LoVo (cell line): ENCODE data around the gene SLC5A9.
"Not testable (repeated sequence)": the region's sequence is repeated elsewhere in the genome, so short reads cannot be mapped to it uniquely, and the experiment has no call there.

Experiments used
- DNase-seq: peaks from one replicate; pipeline ENCODE4 v3.0.0-alpha.2; 2016; ENCODE audit warnings: low spot score

SLC5A9 gene

DNA sequence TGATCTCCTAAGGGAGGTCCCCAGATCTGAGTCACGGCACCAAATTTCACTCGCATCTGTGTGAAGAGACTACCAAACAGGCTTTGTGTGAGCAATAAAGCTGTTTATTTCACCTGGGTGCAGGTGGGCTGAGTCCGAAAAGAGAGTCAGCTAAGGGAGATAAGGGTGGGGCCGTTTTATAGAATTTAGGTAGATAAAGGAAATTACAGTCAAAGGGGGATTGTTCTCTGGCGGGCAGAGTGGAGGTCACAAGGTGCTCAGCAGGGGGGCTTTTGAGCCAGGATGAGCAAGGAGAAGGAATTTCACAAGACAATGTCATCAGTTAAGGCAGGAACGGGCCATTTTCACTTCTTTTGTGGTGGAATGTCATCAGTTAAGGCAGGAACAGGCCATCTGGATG lies 8.2 kb upstream of the SLC5A9 start:
- not testable (repeated sequence) for DNase-seq

DNA sequence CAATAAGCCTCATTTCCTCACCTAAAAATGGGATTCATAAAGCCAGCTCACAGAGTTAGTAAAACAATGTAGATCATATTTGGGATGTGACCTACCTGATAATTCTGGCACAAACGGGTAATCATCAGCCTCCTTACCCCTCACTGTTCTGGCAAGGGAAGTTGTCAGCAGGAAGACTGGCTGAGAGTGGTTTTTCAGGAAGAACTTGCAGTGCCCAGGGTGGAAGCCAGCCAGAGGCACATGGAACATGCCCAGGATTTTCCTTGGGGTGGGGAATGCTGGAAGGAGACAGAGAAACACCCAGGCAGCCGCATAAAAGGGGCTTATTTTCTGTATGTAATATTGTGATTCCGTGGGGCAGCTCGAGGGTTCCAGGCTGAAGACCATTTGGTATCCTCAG lies 7.7 kb upstream of the SLC5A9 start:
- no peak for DNase-seq

DNA sequence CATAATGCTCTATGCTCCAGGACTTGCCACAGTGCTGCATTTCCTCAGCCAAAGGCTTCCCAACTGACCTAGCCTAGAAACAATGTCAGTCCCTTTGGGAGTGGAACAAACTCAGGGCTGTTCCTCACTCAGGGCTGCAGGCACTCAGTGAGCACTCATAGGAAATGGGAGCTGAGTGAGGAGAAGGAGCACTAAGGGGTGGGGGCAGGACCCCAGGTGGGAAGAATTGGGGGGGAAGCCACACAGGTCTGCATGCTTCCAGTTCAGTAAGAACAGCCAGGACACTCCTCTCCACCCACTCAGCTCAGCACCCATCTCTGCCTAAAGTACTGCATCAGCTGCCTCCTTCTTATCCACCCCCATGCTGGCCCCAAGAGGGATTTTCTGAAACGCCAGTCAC lies 7.3 kb upstream of the SLC5A9 start:
- no peak for DNase-seq

DNA sequence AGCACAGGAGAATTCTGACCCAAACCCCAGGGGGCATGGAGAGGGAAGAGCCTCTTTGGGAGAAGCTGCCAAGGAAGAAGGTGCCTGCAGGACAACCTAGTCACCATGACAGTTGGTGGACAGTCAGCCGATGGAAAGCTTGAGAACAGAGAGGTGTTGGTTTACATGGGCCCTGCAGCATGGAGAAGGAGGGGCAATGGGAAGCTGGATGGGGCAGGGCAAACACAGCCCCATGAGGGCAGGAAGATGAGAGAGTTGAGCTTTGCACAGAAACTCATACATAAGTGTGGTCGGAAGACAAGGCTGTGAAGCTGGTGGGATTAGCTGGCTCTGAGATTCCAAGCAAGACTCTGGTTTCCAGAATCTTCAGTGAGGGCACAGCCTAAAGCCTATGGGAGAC lies 6.6 kb upstream of the SLC5A9 start:
- no peak for DNase-seq

DNA sequence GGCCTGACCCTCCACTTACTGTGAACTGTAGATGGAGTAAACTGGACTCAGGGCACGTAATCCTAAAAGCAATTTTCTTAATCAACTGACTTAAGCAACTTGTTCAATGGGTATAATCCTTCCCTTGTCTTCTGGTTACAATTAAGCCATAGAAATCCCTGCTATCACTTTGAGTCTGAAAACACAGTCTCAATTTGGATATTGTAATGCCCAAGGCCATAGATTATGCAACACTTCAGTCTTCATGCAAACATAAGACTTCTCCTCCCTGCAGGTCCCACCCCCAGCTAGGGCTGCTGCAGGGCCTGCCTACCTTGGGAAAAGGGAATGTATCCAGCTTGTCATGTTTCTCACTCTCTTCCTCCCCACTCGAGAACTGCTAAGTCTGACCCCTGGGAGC lies 6.2 kb upstream of the SLC5A9 start:
- DNase-seq, result no peak

DNA sequence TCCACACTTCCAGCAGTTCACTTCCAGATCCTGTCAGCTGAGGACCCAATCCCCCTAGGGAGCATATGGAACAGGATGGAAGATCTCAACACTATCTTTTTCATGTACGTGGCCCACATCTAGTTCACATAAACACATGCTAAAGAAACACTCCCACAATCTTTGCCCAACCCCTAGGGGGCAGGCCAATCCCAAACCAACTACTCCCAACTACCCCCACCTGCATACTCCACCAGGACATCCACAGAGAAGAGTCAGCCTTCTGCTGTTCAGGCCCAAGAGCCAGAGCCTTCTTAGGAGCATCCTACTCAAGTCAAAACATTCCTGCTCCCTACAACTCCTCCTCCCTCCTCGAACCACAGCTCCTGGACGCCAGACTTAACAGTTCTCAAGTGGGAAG lies 5.6 kb upstream of the SLC5A9 start:
- no peak for DNase-seq

DNA sequence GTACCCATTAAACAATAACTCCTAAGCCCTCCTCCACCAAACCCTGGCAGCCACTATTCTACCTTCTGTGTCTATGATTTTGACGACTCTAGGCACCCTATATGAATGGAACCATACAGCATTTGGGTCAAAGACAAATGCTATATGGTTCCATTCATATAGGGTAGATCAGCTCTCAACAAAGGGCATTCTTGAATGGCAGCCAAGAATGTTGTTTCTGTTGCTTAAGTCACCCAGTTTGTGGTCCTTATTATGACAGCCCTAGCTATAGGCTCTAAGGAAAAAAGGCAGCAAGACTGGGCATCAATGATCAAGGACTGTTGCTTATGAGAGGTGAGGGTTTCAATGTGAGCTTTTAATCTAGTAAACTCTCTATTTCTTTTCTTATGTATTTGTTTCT lies 4.7 kb upstream of the SLC5A9 start:
- no peak for DNase-seq

DNA sequence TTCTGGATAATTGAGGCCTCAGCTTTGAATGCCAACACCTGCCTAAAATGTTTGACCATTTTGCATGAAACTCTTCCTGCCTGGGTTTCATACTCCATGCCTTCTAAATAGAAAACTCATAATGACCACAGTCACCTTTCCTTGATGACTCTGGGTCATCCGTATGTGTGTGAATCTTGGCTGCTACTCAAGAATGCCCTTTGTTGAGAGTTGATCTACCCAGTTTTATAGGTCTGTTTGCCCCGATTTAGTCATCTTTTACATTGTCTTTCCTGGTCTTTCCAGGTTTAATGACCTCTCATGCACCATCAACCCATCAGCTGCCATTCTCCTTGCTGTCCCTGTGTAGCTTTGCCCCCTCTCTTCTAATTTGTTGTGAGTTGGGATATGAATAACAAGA lies 2.7 kb upstream of the SLC5A9 start:
- peak; percentile 13 for DNase-seq

DNA sequence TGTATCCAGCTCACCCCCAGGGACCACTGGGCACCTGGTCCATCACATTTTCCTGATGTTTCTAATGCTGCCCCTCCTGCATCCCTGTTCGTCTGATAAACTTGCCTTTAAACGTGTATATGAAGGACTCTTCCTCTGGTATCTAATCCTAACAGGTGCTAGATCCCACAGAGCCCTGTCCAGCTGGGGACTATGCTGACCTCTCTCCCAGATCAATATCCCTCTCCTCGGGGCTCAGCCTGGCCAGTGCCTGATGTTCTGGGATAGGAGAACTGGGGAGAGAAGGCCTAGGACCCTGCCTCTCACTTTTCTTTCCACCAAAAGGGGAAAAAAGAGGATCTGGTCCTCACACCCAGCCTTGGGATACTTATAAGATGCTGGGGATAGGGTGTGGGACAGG lies 1.4 kb upstream of the SLC5A9 start:
- DNase-seq, result no peak

DNA sequence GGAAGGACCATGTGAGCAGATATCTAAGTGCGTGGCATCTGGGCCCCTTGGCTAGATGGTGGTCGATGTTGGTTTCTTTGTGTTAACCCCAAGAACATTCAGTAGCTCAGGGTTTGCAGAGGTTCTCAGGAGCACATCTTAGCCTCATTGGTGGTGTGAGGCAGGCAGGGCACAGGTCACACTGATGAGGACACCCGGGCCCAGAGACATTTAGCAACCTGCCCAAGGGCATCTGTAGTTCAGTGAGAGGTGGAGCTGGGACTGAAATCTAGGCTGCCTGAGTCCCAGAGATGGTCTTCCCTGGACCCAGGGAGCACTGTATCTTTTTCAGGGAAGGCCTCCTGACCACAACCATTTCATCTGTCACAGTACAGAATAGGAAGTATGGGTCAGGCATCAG lies 859 bp upstream of the SLC5A9 start:
- DNase-seq, result no peak

DNA sequence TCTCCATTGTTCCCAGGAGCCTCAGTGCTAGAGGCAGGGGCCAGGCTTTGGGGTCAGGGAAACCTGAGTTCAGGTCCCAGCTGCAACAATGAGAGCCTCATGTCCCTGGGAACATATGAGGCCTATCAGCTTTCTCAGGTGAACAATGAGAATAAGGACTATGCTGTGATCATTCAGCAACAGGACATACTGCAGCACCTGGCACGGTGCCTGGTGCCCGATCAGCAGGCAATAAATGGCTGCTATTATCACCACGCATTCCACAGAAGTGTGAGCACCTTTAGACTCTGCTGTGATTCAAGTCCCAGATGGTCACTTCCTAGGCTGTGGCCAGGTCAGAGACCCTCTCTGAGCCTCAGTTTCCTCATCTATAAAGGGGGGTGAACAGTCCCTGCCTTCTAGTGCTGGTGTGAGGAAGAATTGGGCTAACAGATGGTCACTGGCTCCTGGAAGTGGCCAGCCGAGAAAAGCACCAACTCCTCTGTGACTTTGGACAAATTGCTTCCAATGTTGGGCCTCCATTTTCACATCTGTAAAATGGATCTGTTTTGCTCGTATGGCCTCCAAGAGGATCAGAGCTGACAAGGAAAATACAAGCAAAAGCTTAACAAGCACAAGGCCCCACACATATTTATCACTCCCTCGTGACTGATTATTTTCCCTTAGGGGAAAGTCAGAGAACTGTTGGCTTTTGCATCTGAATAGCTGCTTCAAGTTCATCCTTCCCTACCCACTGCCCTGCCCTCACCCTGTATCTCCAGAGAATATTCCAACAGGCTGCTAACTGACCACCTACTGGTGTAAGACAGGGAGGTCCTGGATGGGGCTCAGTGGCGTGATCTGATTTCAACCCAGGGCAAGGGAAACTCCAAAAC lies 1.1 kb downstream of the SLC5A9 start:
- DNase-seq, result no peak

DNA sequence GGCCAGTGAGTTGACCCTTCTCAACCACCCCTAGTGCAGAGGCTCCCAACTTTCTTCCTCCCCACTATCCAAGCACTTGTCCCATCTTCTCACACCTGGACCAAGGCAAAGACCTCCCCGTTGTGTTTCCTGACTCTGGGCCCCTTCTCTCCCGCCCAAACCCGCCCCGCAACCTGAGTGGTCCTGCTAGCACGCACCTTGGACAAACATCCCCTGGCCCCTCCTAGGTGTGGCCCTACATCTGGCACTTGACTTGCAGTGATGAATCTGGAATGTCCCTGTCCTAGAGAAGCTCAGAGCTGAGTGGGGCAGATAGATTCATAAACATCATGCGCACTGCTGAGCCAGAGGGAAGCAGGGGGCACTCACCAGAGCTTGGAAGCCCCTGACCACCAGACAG lies 2.3 kb downstream of the SLC5A9 start:
- DNase-seq, result no peak

DNA sequence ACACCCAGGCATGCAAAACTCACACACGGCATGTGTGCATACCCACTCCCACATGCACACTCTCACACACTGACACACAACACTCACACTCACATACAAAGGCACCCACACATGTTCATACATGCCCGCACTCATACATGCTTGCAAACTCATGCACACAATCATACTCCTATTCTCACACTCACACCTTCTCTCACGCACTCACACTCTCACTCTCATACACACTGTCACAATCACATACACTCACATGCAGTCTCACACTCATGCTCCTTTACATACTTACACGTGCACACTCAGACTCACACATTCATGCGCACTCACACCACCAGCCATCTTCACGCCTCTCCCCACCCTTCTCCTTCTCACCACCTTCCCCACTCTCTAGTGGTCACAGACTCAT lies 3.1 kb downstream of the SLC5A9 start:
- no peak for DNase-seq

DNA sequence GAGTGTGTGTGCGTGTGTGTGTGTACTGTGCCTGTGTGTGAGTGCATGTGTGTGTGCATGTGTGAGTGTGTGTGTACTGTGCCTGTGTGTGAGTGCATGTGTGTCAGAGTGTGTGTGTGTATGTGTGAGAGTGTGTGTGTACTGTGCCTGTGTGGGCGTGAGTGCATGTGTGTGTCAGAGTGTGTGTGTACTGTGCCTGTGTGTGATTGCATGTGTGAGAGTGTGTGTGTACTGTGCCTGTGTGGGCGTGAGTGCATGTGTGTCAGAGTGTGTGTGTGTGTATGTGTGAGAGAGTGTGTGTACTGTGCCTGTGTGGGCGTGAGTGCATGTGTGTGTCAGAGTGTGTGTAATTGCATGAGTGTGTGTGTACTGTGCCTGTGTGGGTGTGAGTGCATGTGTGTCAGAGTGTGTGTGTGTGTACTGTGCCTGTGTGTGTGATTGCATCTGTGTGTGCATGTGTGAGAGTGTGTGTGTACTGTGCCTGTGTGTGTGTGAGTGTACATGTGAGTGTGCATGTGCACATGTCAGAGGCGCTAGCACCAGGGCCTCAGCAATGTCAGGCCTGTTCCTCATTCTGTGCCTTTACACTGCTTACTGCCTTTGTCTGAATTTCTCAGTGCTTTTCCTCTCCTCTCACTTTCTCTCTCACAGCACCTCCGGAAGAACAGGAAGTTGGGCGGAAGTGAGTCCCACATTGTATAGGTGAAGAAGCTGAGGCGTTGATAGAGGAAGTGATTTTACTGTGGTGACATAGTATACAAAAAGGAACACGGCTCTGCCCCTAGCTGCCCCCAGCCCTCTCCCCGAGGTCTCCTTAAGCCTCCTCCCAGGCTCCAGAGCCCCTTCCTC lies 4.9 kb downstream of the SLC5A9 start:
- DNase-seq, result no peak

DNA sequence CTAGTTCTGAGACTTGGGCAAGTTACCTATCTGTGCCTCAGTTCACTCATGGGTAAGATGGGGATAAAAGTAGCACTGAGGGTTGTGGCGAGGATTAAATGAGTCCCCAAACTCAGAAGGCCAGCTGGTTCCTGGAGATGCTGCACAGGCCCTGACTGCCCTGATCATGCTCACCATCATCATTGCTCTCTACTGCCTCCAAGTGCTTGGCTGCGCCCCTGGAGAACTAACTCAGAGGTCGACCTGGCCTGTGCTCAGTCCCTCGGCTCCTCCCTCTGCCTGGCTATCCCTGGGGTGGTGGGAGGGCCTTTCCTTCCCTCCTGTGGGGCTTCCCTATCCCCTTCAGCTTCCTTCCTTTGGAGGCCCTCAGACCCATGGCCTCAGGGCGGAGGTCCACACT lies 5.6 kb downstream of the SLC5A9 start:
- no peak for DNase-seq

DNA sequence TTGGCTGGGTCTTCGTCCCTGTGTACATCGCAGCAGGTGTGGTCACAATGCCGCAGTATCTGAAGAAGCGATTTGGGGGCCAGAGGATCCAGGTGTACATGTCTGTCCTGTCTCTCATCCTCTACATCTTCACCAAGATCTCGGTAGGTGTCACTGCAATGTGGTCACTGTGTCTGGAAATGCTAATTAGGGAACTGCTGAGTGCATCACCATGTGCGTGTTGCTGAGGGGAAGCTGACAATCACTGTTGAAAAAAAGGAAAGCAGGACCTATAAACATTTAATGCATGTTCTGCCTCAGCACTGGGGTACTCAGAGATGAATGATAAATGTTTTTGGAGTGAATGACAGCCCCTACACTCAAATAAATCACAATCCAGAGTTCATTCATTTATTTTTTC lies 6.8 kb downstream of the SLC5A9 start:
- DNase-seq, result no peak

DNA sequence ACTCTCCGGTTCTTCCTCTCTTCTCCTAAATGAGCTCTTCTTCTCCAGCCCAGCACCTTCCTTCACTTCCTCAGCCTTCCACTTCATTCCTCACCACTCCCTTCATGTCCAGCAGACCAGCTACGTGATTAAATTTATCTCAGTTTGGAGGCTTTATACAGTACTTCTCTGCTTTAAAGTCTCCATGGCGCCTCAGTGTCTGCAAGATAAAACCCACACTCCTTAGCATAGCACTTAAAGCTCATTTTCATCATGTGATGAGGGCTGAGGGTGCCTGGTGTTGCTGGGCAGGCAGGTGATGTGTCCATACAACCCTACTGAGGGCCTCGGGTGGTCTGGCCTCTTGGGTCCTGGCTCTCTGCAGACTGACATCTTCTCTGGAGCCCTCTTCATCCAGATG lies 7.7 kb downstream of the SLC5A9 start:
- DNase-seq, result no peak

DNA sequence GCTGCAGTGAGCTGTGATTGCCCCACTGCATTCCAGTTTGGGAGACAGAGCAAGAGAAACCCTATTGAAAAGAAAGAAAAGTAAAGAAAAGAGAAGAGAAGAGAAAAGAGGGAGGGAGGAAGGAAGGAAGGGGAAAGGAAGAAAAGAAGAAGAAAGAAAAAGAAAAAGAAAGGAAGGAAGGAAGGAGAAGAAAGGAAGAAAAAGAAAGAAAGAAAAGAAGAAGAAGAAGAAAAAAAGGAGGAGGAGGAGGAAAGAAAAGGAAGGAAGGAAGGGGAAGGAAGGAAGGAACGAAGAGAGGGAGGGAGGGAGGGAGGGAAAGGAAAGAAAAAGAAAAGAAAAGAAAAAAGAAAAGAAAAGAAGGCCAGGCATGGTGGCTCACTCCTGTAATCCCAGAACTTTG lies 10.2 kb downstream of the SLC5A9 start:
- DNase-seq, result no peak

DNA sequence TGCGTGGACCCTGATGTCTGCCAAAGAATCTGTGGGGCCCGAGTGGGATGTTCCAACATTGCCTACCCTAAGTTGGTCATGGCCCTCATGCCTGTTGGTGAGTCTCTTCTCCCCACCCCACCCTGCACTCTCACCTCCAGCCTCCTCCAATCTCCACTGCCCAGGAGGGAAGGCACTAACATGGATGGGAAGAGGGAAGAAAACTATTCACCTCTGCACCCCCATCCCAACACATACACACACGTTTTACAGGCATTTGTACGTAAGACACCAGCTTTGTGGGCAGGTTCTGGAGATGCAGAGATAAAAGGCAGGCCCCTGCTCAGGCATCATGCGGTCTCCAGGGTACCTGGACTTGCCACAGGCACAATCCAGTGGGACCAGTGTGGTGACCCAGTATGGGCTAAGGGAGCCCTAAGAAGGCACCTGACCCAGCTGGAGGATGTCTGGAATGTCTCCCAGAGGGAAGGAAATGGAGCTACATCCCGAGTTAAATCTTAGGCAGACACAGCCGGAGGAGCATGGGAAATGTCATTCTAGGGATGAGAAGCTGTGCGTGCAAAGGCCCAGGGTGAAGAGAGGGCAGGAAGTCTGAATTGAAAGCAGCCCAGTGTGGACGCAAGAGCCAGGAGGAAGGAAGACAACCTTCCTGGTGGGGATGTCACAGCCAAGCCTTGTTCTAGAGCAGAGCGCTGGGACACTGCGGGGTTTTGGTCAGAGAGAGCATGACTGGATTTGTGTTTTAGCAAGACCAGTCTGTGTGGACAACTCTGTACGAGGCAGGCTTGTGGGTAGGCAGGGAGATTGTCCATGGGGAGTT lies 11.4 kb downstream of the SLC5A9 start:
- DNase-seq, result no peak

DNA sequence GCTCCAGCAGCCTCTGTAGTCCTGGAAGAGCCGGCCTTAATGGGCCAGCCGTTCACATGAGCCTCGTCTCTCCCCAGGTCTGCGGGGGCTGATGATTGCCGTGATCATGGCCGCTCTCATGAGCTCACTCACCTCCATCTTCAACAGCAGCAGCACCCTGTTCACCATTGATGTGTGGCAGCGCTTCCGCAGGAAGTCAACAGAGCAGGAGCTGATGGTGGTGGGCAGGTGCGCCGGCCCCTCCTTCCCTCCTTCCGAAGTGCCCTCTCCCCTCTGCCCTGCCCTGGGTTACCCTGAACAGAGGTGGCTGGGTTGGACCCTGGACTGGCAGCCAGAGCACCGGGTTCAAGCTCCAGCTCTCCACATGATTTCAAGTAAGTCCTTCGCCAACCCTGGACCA lies 13.1 kb downstream of the SLC5A9 start:
- no peak for DNase-seq

DNA sequence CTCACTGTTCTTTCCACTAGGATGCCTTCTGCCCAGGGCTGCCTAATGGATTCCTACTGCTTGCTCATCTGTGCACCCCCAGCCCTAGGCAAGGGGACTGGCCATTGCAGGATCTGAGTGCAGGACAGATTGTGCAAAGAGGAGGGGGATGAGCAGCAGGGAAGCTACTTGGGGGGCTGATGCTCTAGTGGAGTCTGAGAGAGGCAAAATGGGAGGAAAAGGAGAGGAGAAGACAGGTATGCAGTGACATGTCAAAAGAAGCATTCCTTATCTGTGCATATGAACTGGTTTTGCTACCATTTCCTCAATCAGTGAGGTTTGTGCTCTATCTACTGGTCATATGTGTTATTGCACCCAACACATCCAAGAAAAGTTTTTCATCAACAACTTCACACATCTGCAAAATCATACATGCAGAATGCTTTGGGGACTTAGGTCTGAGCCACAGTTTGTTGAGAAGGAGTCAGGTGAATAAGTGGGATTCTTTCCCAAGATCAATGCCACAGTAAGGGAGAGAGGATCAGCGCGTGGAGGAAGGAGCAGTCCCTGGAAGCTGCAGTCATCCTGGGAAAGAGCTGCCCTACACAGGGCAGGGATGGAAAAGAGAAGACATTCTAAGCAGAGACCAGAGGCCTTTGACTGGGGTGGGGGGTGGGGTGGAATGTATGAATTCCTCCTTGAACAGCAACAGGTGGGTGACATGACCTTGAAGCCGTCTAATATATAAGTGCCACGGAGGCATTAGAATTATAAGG lies 14.4 kb downstream of the SLC5A9 start:
- peak; percentile 31 for DNase-seq
